GM23338 (cell line): ENCODE results near the gene AGBL4. TPM values are rescaled to one million over a fixed set of nuclear protein-coding genes. Genes with fewer than 3 reads are reported as not detected.

ENCODE experiments used
- ATAC-seq: fragments of 200-7000 bp; cut with Tn5 transposase; 3 replicates; pipeline ENCODE4 v1.9.1; 2020
- DNase-seq: peaks from one replicate; pipeline ENCODE4 v3.0.0-alpha.2; 2015; ENCODE audit warnings: low spot score
- H2AFZ ChIP-seq: fragments of 200-600 bp; sonication (generic); 2 replicates; pipeline ENCODE4 v1.8.0; 2016; ENCODE audit warnings: antibody characterized with exemption, mild to moderate bottlenecking, moderate library complexity
- H3F3A ChIP-seq: fragments of 200-600 bp; sonication (generic); replicated peaks from 2 replicates; pipeline ENCODE4 v1.8.0; 2017; ENCODE audit warnings: antibody characterized with exemption, mixed run types, low read depth
- H3K27ac ChIP-seq: fragments of 200-600 bp; sonication (generic); 2 replicates; pipeline ENCODE4 v1.6.1; 2016; ENCODE audit warnings: low read depth
- H3K27me3 ChIP-seq: fragments of 200-600 bp; sonication (generic); 2 replicates; pipeline ENCODE4 v1.8.0; 2016; ENCODE audit warnings: mild to moderate bottlenecking, mixed run types, moderate library complexity; ENCODE audit not compliant: insufficient read depth
- H3K36me3 ChIP-seq: fragments of 200-600 bp; sonication (generic); 2 replicates; pipeline ENCODE4 v1.8.0; 2016; ENCODE audit warnings: mild to moderate bottlenecking; ENCODE audit not compliant: insufficient read depth
- H3K4me1 ChIP-seq: fragments of 200-600 bp; sonication (generic); 2 replicates; pipeline ENCODE4 v1.8.0; 2016; ENCODE audit warnings: mild to moderate bottlenecking, moderate library complexity; ENCODE audit not compliant: insufficient read depth
- H3K4me2 ChIP-seq: fragments of 200-600 bp; sonication (generic); 2 replicates; pipeline ENCODE4 v1.7.1; 2017; ENCODE audit warnings: mixed run types
- H3K4me3 ChIP-seq: fragments of 200-600 bp; sonication (generic); 2 replicates; pipeline ENCODE4 v1.6.1; 2016; ENCODE audit warnings: mixed run types
- H3K79me2 ChIP-seq: fragments of 200-600 bp; sonication (generic); replicated peaks from 2 replicates; pipeline ENCODE4 v1.8.0; 2017; ENCODE audit warnings: mild to moderate bottlenecking; ENCODE audit not compliant: insufficient read depth
- H3K9me2 ChIP-seq: fragments of 200-600 bp; sonication (generic); 2 replicates; pipeline ENCODE4 v1.8.0; 2017; ENCODE audit not compliant: insufficient read depth
- H4K20me1 ChIP-seq: fragments of 200-600 bp; sonication (generic); replicated peaks from 2 replicates; pipeline ENCODE4 v1.8.0; 2017; ENCODE audit warnings: mild to moderate bottlenecking; ENCODE audit not compliant: insufficient read depth
- H3K27ac Mint-ChIP-seq: 2 replicates; pipeline ENCODE4 v1.8.0; 2020; ENCODE audit warnings: inconsistent platforms, mild to moderate bottlenecking, moderate library complexity, mixed read lengths
- H3K27me3 Mint-ChIP-seq: 3 replicates; pipeline ENCODE4 v1.8.0; 2022; ENCODE audit warnings: low read depth, mild to moderate bottlenecking, moderate library complexity, mixed read lengths, inconsistent platforms; ENCODE audit not compliant: insufficient read depth, poor library complexity
- H3K36me3 Mint-ChIP-seq: 3 replicates; pipeline ENCODE4 v1.8.0; 2021; ENCODE audit warnings: low read depth, mild to moderate bottlenecking, inconsistent platforms, moderate library complexity, mixed read lengths
- H3K4me1 Mint-ChIP-seq: 3 replicates; pipeline ENCODE4 v1.8.0; 2020; ENCODE audit warnings: mild to moderate bottlenecking, inconsistent platforms, mixed read lengths
- H3K4me3 Mint-ChIP-seq: 3 replicates; pipeline ENCODE4 v1.8.0; 2021; ENCODE audit warnings: moderate library complexity, mild to moderate bottlenecking, inconsistent platforms, mixed read lengths
- H3K9me3 Mint-ChIP-seq: 3 replicates; pipeline ENCODE4 v1.8.0; 2020; ENCODE audit warnings: moderate library complexity, mild to moderate bottlenecking, inconsistent platforms, mixed read lengths
- EZH2 ChIP-seq: fragments of 200-600 bp; sonication (generic); IDR thresholded peaks from one replicate; pipeline ENCODE4 v1.8.0; 2017; ENCODE audit warnings: antibody characterized with exemption, mild to moderate bottlenecking, low read depth; ENCODE audit not compliant: unreplicated experiment
- EZH2phosphoT487 ChIP-seq: fragments of 200-600 bp; sonication (generic); IDR thresholded peaks from one replicate; pipeline ENCODE4 v1.8.1; 2018; ENCODE audit warnings: antibody characterized with exemption; ENCODE audit not compliant: unreplicated experiment
- JUNB ChIP-seq: IDR thresholded peaks from one replicate; pipeline ENCODE4 v1.6.1; 2016; ENCODE audit warnings: antibody characterized with exemption; ENCODE audit not compliant: unreplicated experiment
- POLR2AphosphoS5 ChIP-seq: IDR thresholded peaks from 2 replicates; pipeline ENCODE4 v1.6.1; 2016; ENCODE audit warnings: antibody characterized with exemption, low read depth
- STAT1 ChIP-seq: IDR thresholded peaks from one replicate; pipeline ENCODE4 v1.6.1; 2016; ENCODE audit warnings: antibody characterized with exemption; ENCODE audit not compliant: unreplicated experiment
- ZNF114 ChIP-seq: fragments of 250-450 bp; sonication (Bioruptor Pico); IDR thresholded peaks from 2 replicates; pipeline ENCODE4 v1.5.0; 2020; ENCODE audit warnings: mild to moderate bottlenecking, moderate library complexity
- ZNF331 ChIP-seq: fragments of 250-450 bp; sonication (Bioruptor Pico); IDR thresholded peaks from 2 replicates; pipeline ENCODE4 v1.5.0; 2020; ENCODE audit warnings: low read depth, mild to moderate bottlenecking, moderate library complexity
- polyA plus RNA-seq: library from polyadenylated mRNA; unstranded; fragments of >200 nt; fragmentation: Nextera tagmentation; extraction: Ambion mirVana; gene quantifications from 2 replicates; pipeline ENCODE4 v1.2.1, GENCODE V29; 2016
- total RNA-seq: library from RNA; depleted of rRNA; stranded (reverse); fragments of >200 nt; shearing (Covaris generic); gene quantifications from 2 replicates; pipeline ENCODE4 v1.2.3, GENCODE V29; 2014
- TF ChIP-seq, protein P1 (sequence below): IDR thresholded peaks from one replicate; pipeline ENCODE4 v1.6.1; 2018; ENCODE audit warnings: antibody characterized with exemption; ENCODE audit not compliant: unreplicated experiment
- TF ChIP-seq, protein P2 (sequence below): fragments of 250-450 bp; sonication (Bioruptor Pico); IDR thresholded peaks from 2 replicates; pipeline ENCODE4 v1.5.0; 2020; ENCODE audit warnings: mild to moderate bottlenecking, moderate library complexity

The AGBL4 gene
- total and polyA plus RNA-seq, 2 experiments from 2014 or later, result 0.91 to 1.5 TPM

DNA sequence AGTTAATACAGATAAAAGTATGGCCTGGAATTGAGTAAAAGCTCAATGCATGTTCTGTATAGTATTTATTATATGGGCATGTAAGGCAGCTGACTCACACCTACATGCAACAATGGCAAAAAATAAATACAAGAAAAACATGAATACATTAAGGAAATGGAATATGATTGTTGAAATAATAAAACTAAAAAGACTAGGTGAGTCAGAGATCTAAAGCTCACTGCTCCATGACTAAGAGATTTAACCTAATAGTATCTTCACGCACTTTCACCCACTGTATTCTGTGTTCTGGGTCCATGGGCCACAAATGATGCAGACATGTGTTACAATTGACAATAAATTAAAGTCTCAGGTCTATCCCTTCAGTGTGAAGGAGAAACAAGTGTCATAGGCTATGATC lies 607.0 kb downstream of the AGBL4 start:
- Histone ChIP-seq H3K27ac (no peak overlapping the region), H3K79me2 (no peaks in the 10 kb centered on the region), H3K27me3 (no peaks in the 10 kb centered on the region), H3K36me3 (no peaks in the 10 kb centered on the region), H2AFZ (no peak overlapping the region), H3K4me2 (no peak overlapping the region), H3K9me2 (no peaks in the 10 kb centered on the region), H3K4me3 (no peak overlapping the region), H3F3A (no peaks in the 10 kb centered on the region), H4K20me1 (no peaks in the 10 kb centered on the region), H3K4me1 (no peaks in the 10 kb centered on the region)
- H3K9me3 Mint-ChIP-seq, result peaks cover 91% of the 10 kb centered on the region
- no peaks in the 10 kb centered on the region for H3K4me1 Mint-ChIP-seq
- DNase-seq, result no peak
- H3K4me3 Mint-ChIP-seq, result no peak overlapping the region
- ATAC-seq, result no peak
- H3K36me3 Mint-ChIP-seq, result peaks cover 11% of the 10 kb centered on the region; the same call in 2 of the 3 replicates
- no peaks in the 10 kb centered on the region for H3K27me3 Mint-ChIP-seq
- TF ChIP-seq, protein P1, sequence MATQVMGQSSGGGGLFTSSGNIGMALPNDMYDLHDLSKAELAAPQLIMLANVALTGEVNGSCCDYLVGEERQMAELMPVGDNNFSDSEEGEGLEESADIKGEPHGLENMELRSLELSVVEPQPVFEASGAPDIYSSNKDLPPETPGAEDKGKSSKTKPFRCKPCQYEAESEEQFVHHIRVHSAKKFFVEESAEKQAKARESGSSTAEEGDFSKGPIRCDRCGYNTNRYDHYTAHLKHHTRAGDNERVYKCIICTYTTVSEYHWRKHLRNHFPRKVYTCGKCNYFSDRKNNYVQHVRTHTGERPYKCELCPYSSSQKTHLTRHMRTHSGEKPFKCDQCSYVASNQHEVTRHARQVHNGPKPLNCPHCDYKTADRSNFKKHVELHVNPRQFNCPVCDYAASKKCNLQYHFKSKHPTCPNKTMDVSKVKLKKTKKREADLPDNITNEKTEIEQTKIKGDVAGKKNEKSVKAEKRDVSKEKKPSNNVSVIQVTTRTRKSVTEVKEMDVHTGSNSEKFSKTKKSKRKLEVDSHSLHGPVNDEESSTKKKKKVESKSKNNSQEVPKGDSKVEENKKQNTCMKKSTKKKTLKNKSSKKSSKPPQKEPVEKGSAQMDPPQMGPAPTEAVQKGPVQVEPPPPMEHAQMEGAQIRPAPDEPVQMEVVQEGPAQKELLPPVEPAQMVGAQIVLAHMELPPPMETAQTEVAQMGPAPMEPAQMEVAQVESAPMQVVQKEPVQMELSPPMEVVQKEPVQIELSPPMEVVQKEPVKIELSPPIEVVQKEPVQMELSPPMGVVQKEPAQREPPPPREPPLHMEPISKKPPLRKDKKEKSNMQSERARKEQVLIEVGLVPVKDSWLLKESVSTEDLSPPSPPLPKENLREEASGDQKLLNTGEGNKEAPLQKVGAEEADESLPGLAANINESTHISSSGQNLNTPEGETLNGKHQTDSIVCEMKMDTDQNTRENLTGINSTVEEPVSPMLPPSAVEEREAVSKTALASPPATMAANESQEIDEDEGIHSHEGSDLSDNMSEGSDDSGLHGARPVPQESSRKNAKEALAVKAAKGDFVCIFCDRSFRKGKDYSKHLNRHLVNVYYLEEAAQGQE, result no peak
- TF ChIP-seq STAT1, result no peak
- no peak overlapping the region for H3K27ac Mint-ChIP-seq

- Histone ChIP-seq H3K9me2 (no peaks in the 10 kb centered on the region), H4K20me1 (no peaks in the 10 kb centered on the region), H2AFZ (no peak overlapping the region), H3K4me2 (no peak overlapping the region), H3K4me1 (no peaks in the 10 kb centered on the region), H3K79me2 (no peaks in the 10 kb centered on the region), H3K36me3 (no peaks in the 10 kb centered on the region; the same call in 1 of the 2 replicates), H3K27me3 (no peaks in the 10 kb centered on the region), H3K27ac (no peak overlapping the region), H3K4me3 (no peak overlapping the region), H3F3A (no peaks in the 10 kb centered on the region)
- no peak overlapping the region for H3K27ac Mint-ChIP-seq
- peaks cover 29% of the 10 kb centered on the region for H3K36me3 Mint-ChIP-seq
- no peaks in the 10 kb centered on the region for H3K27me3 Mint-ChIP-seq
- DNase-seq (no peak), ATAC-seq (no peak)
- H3K9me3 Mint-ChIP-seq, result peaks cover 88% of the 10 kb centered on the region
- H3K4me3 Mint-ChIP-seq, result no peak overlapping the region
- H3K4me1 Mint-ChIP-seq, result no peaks in the 10 kb centered on the region
- TF ChIP-seq JUNB, result no peak
- no peak for TF ChIP-seq EZH2phosphoT487
- TF ChIP-seq, protein P2, sequence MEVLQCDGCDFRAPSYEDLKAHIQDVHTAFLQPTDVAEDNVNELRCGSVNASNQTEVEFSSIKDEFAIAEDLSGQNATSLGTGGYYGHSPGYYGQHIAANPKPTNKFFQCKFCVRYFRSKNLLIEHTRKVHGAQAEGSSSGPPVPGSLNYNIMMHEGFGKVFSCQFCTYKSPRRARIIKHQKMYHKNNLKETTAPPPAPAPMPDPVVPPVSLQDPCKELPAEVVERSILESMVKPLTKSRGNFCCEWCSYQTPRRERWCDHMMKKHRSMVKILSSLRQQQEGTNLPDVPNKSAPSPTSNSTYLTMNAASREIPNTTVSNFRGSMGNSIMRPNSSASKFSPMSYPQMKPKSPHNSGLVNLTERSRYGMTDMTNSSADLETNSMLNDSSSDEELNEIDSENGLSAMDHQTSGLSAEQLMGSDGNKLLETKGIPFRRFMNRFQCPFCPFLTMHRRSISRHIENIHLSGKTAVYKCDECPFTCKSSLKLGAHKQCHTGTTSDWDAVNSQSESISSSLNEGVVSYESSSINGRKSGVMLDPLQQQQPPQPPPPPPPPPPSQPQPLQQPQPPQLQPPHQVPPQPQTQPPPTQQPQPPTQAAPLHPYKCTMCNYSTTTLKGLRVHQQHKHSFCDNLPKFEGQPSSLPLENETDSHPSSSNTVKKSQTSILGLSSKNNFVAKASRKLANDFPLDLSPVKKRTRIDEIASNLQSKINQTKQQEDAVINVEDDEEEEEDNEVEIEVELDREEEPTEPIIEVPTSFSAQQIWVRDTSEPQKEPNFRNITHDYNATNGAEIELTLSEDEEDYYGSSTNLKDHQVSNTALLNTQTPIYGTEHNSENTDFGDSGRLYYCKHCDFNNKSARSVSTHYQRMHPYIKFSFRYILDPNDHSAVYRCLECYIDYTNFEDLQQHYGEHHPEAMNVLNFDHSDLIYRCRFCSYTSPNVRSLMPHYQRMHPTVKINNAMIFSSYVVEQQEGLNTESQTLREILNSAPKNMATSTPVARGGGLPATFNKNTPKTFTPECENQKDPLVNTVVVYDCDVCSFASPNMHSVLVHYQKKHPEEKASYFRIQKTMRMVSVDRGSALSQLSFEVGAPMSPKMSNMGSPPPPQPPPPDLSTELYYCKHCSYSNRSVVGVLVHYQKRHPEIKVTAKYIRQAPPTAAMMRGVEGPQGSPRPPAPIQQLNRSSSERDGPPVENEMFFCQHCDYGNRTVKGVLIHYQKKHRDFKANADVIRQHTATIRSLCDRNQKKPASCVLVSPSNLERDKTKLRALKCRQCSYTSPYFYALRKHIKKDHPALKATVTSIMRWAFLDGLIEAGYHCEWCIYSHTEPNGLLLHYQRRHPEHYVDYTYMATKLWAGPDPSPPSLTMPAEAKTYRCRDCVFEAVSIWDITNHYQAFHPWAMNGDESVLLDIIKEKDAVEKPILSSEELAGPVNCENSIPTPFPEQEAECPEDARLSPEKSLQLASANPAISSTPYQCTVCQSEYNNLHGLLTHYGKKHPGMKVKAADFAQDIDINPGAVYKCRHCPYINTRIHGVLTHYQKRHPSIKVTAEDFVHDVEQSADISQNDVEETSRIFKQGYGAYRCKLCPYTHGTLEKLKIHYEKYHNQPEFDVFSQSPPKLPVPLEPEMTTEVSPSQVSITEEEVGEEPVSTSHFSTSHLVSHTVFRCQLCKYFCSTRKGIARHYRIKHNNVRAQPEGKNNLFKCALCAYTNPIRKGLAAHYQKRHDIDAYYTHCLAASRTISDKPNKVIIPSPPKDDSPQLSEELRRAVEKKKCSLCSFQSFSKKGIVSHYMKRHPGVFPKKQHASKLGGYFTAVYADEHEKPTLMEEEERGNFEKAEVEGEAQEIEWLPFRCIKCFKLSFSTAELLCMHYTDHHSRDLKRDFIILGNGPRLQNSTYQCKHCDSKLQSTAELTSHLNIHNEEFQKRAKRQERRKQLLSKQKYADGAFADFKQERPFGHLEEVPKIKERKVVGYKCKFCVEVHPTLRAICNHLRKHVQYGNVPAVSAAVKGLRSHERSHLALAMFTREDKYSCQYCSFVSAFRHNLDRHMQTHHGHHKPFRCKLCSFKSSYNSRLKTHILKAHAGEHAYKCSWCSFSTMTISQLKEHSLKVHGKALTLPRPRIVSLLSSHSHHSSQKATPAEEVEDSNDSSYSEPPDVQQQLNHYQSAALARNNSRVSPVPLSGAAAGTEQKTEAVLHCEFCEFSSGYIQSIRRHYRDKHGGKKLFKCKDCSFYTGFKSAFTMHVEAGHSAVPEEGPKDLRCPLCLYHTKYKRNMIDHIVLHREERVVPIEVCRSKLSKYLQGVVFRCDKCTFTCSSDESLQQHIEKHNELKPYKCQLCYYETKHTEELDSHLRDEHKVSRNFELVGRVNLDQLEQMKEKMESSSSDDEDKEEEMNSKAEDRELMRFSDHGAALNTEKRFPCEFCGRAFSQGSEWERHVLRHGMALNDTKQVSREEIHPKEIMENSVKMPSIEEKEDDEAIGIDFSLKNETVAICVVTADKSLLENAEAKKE (CRISPR knock-in tag), result no peak
- no peak for TF ChIP-seq EZH2
- TF ChIP-seq ZNF331 (CRISPR knock-in tag), result no peak
- TF ChIP-seq POLR2AphosphoS5, result no peak
- TF ChIP-seq, protein P1, result no peak
- TF ChIP-seq ZNF114, result no peak
Observed at GRCh38 chr1:49408346-49408745, 615.4 kb downstream of the AGBL4 start.
